ENCODE measurements around the gene TMEM128. TPM values are rescaled to one million over a fixed set of nuclear protein-coding genes. Genes with fewer than 3 reads are reported as not detected.

The TMEM128 gene
- total RNA-seq, 1 experiment from 2014 or later, result 19.0 TPM

DNA sequence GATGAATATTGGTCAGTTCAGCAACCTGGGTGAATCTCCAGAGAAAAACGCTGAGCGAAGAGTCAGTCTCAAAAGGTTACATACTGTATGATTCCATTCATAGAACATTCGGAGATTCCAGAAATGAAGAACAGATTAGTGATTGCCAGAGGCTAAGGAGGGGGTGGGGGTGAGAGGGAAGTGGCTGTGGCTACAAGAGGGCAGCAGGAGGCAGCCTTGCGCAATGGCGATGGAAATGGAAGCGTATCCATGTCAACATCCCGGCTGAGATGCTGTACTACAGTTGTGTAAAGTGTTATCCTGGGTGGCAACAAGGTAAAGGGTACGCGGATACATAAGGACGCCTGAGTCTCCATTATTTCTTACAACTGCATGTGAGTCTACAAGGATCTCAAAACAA lies 23.9 kb upstream of the TMEM128 start:
- peaks cover 64% of the 10 kb centered on the region for H3K36me3 Mint-ChIP-seq (ENCODE audit: insufficient read depth, unreplicated experiment)
- intact Hi-C loops (cut with micrococcal nuclease; ENCODE audit: unreplicated experiment), result no loop called here
- no TSS peak for BruUV-seq (replicated peaks)
- H3K9me3 ChIP-seq, result no peaks in the 10 kb centered on the region
- no peaks in the 10 kb centered on the region for H3K4me1 ChIP-seq
- no peaks in the 10 kb centered on the region for H3K4me1 Mint-ChIP-seq (ENCODE audit: low read depth, unreplicated experiment)
- H3K27me3 ChIP-seq (replicated peaks; ENCODE audit: control insufficient read depth, insufficient read depth, low read length), result no peaks in the 10 kb centered on the region
- TF ChIP-seq, protein P1, sequence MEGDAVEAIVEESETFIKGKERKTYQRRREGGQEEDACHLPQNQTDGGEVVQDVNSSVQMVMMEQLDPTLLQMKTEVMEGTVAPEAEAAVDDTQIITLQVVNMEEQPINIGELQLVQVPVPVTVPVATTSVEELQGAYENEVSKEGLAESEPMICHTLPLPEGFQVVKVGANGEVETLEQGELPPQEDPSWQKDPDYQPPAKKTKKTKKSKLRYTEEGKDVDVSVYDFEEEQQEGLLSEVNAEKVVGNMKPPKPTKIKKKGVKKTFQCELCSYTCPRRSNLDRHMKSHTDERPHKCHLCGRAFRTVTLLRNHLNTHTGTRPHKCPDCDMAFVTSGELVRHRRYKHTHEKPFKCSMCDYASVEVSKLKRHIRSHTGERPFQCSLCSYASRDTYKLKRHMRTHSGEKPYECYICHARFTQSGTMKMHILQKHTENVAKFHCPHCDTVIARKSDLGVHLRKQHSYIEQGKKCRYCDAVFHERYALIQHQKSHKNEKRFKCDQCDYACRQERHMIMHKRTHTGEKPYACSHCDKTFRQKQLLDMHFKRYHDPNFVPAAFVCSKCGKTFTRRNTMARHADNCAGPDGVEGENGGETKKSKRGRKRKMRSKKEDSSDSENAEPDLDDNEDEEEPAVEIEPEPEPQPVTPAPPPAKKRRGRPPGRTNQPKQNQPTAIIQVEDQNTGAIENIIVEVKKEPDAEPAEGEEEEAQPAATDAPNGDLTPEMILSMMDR (IDR thresholded peaks at IDR 0.05; ENCODE audit: insufficient read depth in 1 of 2, low read depth in 1 of 2, low read length in 1 of 2, severe bottlenecking in 1 of 2, unreplicated experiment in 1 of 2), result no peak
- no peak overlapping the region for H3K4me3 Mint-ChIP-seq (ENCODE audit: unreplicated experiment)
- ChIA-PET POLR2A (no interaction called here), CTCF (no interaction called here)
- H3K9me3 Mint-ChIP-seq (ENCODE audit: unreplicated experiment), result no peaks in the 10 kb centered on the region
- H3K36me3 ChIP-seq (ENCODE audit: control insufficient read depth, insufficient read depth, low read length), result no peaks in the 10 kb centered on the region; the same call in 1 of the 2 replicates
- H3K4me3 ChIP-seq (ENCODE audit: low read depth, low read length), result no peak overlapping the region
- DNase-seq, result no peak
- no peaks in the 10 kb centered on the region for H3K27me3 Mint-ChIP-seq (ENCODE audit: insufficient read depth, unreplicated experiment)
- no peak overlapping the region for H3K27ac Mint-ChIP-seq (ENCODE audit: unreplicated experiment)

DNA sequence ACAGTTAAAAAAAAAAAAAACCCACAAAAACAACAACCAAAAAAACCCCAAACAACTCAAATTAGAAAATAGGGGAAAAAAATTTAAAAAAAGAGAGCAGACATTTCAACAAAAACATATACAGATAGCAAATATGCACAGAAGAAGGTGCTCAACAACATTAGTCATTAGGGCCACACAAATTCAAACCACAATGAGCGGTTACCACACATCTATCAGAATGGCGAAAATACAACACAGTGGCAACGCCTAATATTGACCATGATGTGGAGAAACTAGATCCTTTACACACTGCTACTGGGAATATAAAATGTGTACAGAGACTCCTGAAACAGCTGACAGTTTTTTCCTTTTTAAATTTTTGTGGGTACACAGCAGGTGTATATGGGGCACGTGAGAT lies 22.5 kb upstream of the TMEM128 start:
- Histone ChIP-seq H3K27me3 (replicated peaks; ENCODE audit: control insufficient read depth, insufficient read depth, low read length) (no peaks in the 10 kb centered on the region), H3K4me3 (ENCODE audit: low read depth, low read length) (no peak overlapping the region), H3K9me3 (no peaks in the 10 kb centered on the region), H3K4me1 (no peaks in the 10 kb centered on the region), H3K36me3 (ENCODE audit: control insufficient read depth, insufficient read depth, low read length) (no peaks in the 10 kb centered on the region; the same call in 1 of the 2 replicates)
- DNase-seq, result no peak
- Mint-ChIP-seq H3K27ac (ENCODE audit: unreplicated experiment) (no peak overlapping the region), H3K36me3 (ENCODE audit: insufficient read depth, unreplicated experiment) (peaks cover 55% of the 10 kb centered on the region), H3K9me3 (ENCODE audit: unreplicated experiment) (no peaks in the 10 kb centered on the region), H3K4me1 (ENCODE audit: low read depth, unreplicated experiment) (no peaks in the 10 kb centered on the region), H3K27me3 (ENCODE audit: insufficient read depth, unreplicated experiment) (no peaks in the 10 kb centered on the region), H3K4me3 (ENCODE audit: unreplicated experiment) (no peak overlapping the region)
- TF ChIP-seq, protein P1 (IDR thresholded peaks at IDR 0.05; ENCODE audit: insufficient read depth in 1 of 2, low read depth in 1 of 2, low read length in 1 of 2, severe bottlenecking in 1 of 2, unreplicated experiment in 1 of 2), result no peak
- intact Hi-C loops (cut with micrococcal nuclease; ENCODE audit: unreplicated experiment), result no loop called here
- ChIA-PET CTCF (no interaction called here), POLR2A (interaction anchor here (0.6 kb wide), 1 partner anchor 27 kb away, joined by 5 read pairs; no protein-coding TSS in a partner anchor)
- no TSS peak for BruUV-seq (replicated peaks)

DNA sequence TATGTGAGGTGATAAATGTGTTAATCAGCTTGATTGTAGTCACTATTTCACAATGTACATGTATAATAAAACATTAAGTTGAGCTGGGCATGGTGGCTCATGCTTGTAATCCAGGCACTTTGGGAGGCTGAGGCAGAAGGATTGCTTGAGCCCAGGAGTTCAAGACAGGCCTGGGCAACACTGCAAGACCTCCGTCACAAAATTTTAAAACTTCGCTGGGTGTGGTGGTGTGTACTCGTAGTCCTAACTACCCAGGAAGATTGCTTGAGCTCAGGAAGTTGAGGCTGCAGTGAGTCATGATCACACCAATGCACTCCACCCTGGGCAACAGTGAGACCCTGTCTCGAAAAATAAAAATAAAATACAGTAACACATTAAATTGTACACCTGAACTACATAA lies 21.8 kb upstream of the TMEM128 start:
- Mint-ChIP-seq H3K4me1 (ENCODE audit: low read depth, unreplicated experiment) (no peaks in the 10 kb centered on the region), H3K27ac (ENCODE audit: unreplicated experiment) (no peak overlapping the region), H3K9me3 (ENCODE audit: unreplicated experiment) (no peaks in the 10 kb centered on the region), H3K27me3 (ENCODE audit: insufficient read depth, unreplicated experiment) (no peaks in the 10 kb centered on the region), H3K36me3 (ENCODE audit: insufficient read depth, unreplicated experiment) (peaks cover 53% of the 10 kb centered on the region), H3K4me3 (ENCODE audit: unreplicated experiment) (no peak overlapping the region)
- no peak for DNase-seq
- H3K27me3 ChIP-seq (replicated peaks; ENCODE audit: control insufficient read depth, insufficient read depth, low read length), result no peaks in the 10 kb centered on the region
- CTCF ChIA-PET, result interaction anchor here (0.7 kb wide), 1 partner anchor 10 kb away, joined by 6 read pairs; no protein-coding TSS in a partner anchor
- H3K9me3 ChIP-seq, result no peaks in the 10 kb centered on the region
- no peak overlapping the region for H3K4me3 ChIP-seq (ENCODE audit: low read depth, low read length)
- H3K36me3 ChIP-seq (ENCODE audit: control insufficient read depth, insufficient read depth, low read length), result no peaks in the 10 kb centered on the region; the same call in 1 of the 2 replicates
- POLR2A ChIA-PET, result no interaction called here
- no TSS peak for BruUV-seq (replicated peaks)
- TF ChIP-seq, protein P1 (IDR thresholded peaks at IDR 0.05; ENCODE audit: insufficient read depth in 1 of 2, low read depth in 1 of 2, low read length in 1 of 2, severe bottlenecking in 1 of 2, unreplicated experiment in 1 of 2), result no peak
- intact Hi-C loops (cut with micrococcal nuclease; ENCODE audit: unreplicated experiment), result no loop called here
- H3K4me1 ChIP-seq, result no peaks in the 10 kb centered on the region
